ENCODE results near the gene SLC28A1.

SLC28A1 gene

DNA sequence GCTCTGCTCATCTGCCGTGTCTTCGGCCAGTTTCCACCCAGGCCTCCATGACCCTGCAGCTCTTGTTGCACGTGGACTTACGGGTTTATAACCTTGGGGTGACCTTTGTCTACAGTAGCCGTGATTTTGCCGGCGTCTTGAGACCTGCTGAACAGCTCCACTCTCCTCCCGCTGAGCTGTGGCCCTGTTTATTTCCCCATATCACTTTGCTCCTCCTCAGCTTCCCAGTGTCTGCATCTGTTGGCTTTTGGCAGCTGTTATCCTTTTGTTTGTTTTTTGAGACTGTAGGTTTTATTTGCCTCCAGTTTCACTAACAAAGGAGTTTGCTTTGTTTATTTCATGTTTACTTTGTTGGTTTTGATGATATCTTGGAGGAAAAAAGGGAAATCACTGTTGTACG, 29.3 kb upstream of the SLC28A1 start:
- H3K27ac ChIP-seq: peak overlapping the region; percentile 78

DNA sequence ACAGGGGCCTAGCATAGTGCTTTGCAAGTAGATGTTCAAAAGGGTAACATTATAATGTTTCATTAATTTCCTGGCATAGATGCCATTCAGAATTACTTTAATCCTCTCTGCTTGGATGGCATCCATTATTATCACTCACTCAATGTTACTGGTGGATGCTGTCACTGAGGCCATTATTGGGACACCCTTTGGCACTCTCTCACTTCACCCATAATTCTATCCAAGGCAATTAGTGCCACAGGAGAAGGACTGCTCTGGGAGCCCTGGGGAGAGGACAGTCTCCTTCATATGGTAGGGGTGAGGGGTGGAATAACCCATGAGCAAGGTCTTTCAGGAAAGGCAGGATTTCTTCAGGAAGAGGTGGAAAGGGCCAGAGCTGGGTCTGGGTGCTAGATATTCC, 28.7 kb upstream of the SLC28A1 start:
- TF ChIP-seq ZFX (IDR thresholded peaks at IDR 0.05; ENCODE audit: borderline replicate concordance): no peak

More for the DNA sequence above, 29.3 kb upstream of the SLC28A1 start:
- TF ChIP-seq ZFX (IDR thresholded peaks at IDR 0.05; ENCODE audit: borderline replicate concordance): no peak
- TF ChIP-seq, protein P1, sequence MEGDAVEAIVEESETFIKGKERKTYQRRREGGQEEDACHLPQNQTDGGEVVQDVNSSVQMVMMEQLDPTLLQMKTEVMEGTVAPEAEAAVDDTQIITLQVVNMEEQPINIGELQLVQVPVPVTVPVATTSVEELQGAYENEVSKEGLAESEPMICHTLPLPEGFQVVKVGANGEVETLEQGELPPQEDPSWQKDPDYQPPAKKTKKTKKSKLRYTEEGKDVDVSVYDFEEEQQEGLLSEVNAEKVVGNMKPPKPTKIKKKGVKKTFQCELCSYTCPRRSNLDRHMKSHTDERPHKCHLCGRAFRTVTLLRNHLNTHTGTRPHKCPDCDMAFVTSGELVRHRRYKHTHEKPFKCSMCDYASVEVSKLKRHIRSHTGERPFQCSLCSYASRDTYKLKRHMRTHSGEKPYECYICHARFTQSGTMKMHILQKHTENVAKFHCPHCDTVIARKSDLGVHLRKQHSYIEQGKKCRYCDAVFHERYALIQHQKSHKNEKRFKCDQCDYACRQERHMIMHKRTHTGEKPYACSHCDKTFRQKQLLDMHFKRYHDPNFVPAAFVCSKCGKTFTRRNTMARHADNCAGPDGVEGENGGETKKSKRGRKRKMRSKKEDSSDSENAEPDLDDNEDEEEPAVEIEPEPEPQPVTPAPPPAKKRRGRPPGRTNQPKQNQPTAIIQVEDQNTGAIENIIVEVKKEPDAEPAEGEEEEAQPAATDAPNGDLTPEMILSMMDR (IDR thresholded peaks at IDR 0.05): no peak

DNA sequence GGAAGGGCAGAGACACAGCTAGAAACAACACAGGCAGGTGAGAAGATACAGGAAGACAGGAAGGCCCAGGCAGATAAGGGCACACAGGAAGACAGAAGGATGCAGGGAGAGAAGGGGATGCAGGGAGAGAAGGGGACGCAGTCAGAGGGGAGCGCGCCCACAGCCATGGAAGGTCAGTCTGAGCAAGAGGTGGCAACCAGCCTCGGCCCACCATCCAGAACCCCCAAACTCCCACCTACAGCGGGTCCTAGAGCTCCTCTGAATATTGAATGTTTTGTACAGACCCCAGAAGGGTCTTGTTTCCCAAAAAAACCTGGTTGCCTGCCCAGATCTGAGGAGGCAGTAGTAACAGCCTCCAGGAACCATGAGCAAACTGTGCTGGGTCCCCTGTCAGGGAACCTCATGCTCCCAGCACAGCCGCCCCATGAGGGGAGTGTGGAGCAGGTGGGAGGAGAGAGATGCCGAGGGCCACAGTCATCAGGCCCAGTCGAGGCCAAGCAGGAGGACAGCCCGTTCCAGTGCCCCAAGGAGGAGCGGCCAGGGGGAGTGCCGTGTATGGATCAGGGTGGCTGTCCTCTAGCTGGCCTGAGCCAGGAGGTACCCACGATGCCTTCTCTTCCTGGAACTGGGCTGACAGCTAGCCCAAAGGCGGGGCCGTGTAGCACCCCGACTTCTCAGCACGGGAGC, 27.6 kb upstream of the SLC28A1 start:
- no peak for TF ChIP-seq ZFX (IDR thresholded peaks at IDR 0.05; ENCODE audit: borderline replicate concordance)
- TF ChIP-seq, protein P1 (IDR thresholded peaks at IDR 0.05): no peak
- no peak overlapping the region for H3K27ac ChIP-seq

More for the DNA sequence above, 28.7 kb upstream of the SLC28A1 start:
- peak overlapping the region; percentile 78 for H3K27ac ChIP-seq

DNA sequence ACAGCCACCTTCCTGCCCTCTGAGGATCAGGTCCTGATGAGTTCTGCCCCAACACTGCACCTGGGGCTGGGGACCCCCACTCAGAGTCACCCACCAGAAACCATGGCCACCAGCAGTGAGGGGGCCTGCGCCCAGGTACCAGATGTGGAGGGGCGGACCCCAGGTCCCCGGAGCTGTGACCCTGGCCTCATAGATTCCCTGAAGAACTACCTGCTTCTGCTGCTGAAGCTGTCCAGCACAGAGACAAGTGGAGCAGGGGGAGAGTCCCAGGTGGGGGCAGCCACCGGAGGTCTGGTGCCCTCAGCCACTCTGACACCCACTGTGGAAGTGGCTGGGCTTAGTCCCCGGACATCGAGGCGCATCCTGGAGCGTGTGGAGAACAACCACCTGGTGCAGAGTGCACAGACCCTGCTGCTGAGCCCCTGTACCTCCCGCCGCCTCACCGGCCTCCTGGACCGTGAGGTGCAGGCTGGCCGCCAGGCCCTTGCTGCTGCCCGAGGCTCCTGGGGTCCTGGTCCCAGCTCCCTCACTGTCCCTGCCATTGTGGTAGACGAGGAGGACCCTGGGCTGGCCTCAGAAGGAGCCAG, 27.0 kb upstream of the SLC28A1 start:
- H3K27ac ChIP-seq: no peak overlapping the region
- TF ChIP-seq, protein P1 (IDR thresholded peaks at IDR 0.05): no peak
- no peak for TF ChIP-seq ZFX (IDR thresholded peaks at IDR 0.05; ENCODE audit: borderline replicate concordance)

DNA sequence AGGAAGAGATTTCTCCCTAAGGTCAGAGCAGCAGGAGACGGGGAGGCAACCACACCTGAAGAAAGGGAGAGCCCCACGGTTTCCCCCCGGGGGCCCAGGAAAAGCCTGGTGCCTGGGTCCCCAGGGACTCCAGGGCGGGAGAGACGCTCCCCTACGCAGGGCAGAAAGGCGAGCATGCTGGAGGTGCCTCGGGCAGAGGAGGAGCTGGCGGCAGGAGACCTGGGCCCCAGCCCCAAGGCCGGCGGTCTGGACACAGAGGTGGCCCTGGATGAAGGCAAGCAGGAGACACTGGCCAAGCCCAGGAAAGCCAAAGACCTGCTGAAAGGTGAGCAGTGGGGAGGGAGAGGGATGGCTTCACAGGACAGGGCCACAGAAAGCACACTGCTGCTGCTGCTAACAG, 26.2 kb upstream of the SLC28A1 start:
- H3K27ac ChIP-seq: no peak overlapping the region
- no peak for TF ChIP-seq ZFX (IDR thresholded peaks at IDR 0.05; ENCODE audit: borderline replicate concordance)
- TF ChIP-seq, protein P1 (IDR thresholded peaks at IDR 0.05): no peak

DNA sequence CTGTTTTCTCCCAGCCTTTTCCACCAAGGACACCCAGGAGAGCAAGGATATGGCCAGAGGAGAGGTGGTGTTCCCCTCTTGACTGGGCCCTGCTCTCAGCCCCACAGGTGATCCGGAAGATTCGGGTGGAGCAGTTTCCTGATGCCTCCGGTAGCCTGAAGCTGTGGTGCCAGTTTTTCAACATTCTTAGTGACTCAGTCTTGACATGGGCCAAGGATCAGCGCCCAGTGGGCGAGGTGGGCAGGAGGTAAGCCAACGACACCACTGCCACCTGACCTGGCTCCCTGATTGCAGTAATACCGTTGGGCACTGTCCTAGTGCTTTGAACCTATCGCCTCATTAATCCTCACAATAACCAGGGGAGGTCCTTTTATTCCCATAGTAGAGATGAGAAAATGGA, 25.3 kb upstream of the SLC28A1 start:
- no peak for TF ChIP-seq ZFX (IDR thresholded peaks at IDR 0.05; ENCODE audit: borderline replicate concordance)
- TF ChIP-seq, protein P1 (IDR thresholded peaks at IDR 0.05): no peak
- peak overlapping the region; percentile 35; the same call in 1 of the 2 replicates for H3K27ac ChIP-seq

DNA sequence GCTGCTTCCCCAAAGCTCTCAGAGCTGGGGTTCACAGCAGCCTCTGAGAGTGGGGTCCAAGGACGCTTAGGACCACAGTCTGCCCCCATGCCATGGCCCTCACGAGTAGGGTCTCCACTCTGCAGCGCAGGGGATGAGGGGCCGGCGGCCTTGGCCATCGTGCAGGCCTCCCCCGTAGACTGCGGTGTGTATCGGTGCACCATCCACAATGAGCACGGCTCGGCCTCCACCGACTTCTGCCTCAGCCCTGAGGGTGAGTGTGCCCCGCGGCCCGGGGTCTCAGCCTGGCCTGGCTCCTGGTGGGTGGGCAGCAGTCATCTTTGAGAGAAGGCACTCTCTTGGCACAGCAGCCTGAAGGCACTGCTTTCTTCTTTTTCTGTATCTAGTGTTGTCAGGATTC, 24.8 kb upstream of the SLC28A1 start:
- peak overlapping the region; percentile 35; the same call in 1 of the 2 replicates for H3K27ac ChIP-seq
- no peak for TF ChIP-seq ZFX (IDR thresholded peaks at IDR 0.05; ENCODE audit: borderline replicate concordance)
- TF ChIP-seq, protein P1 (IDR thresholded peaks at IDR 0.05): no peak

Data from 22Rv1 (cell line).